Epithelial cell of prostate (primary cell): ENCODE measurements around the gene HBG2.

Experiments used
- DNase-seq: peaks from one replicate; pipeline ENCODE4 v3.0.0-alpha.2; 2011; ENCODE audit warnings: low read depth, low spot score
- H3K27ac ChIP-seq: fragments of 450-650 bp; 2 replicates; pipeline ENCODE4 v1.5.1; 2017; ENCODE audit warnings: mild to moderate bottlenecking

HBG2 gene

GRCh38 chr11:5234381-5234834, 20.2 kb downstream of the HBG2 start, which contains the start of gene HBD:
TSS of gene HBD (minus strand) at chr11:5234483. CDS start at chr11:5234433, 50 bp downstream.
- no peak for DNase-seq
- H3K27ac ChIP-seq, result no peak within 1 kb of the TSS

- no peak for DNase-seq
- H3K27ac ChIP-seq, result no peak overlapping the region
Observed at GRCh38 chr11:5233307-5233706, 21.3 kb downstream of the HBG2 start.

GRCh38 chr11:5232821-5233220, 21.8 kb downstream of the HBG2 start:
- DNase-seq, result no peak
- no peak overlapping the region for H3K27ac ChIP-seq

GRCh38 chr11:5232176-5232575, 22.4 kb downstream of the HBG2 start:
- no peak overlapping the region for H3K27ac ChIP-seq
- no peak for DNase-seq

GRCh38 chr11:5231111-5231510, 23.5 kb downstream of the HBG2 start:
- no peak for DNase-seq
- no peak overlapping the region for H3K27ac ChIP-seq

- DNase-seq, result no peak
- no peak overlapping the region for H3K27ac ChIP-seq
Observed at GRCh38 chr11:5230266-5230665, 24.3 kb downstream of the HBG2 start.

- no peak overlapping the region for H3K27ac ChIP-seq
Observed at GRCh38 chr11:5229796-5230195, 24.8 kb downstream of the HBG2 start.

GRCh38 chr11:5229356-5229755, 25.2 kb downstream of the HBG2 start:
- H3K27ac ChIP-seq, result no peak overlapping the region
- no peak for DNase-seq

More at GRCh38 chr11:5229796-5230195, 24.8 kb downstream of the HBG2 start:
- DNase-seq, result no peak

- H3K27ac ChIP-seq, result no peak overlapping the region
- no peak for DNase-seq
Observed at GRCh38 chr11:5228124-5228523, 26.5 kb downstream of the HBG2 start.

GRCh38 chr11:5227681-5228080, 26.9 kb downstream of the HBG2 start:
- DNase-seq, result no peak
- no peak overlapping the region for H3K27ac ChIP-seq

GRCh38 chr11:5226732-5227310, 27.8 kb downstream of the HBG2 start, which contains the start of gene HBB:
TSS of gene HBB (minus strand) at chr11:5227071. CDS start at chr11:5227021, 50 bp downstream.
- no peak for DNase-seq
- no peak within 1 kb of the TSS for H3K27ac ChIP-seq

- no peak for DNase-seq
Observed at GRCh38 chr11:5225480-5225871, 29.1 kb downstream of the HBG2 start.

GRCh38 chr11:5224538-5225479, 29.8 kb downstream of the HBG2 start:
- DNase-seq, result no peak
- no peak overlapping the region for H3K27ac ChIP-seq

More at GRCh38 chr11:5225480-5225871, 29.1 kb downstream of the HBG2 start:
- no peak overlapping the region for H3K27ac ChIP-seq

- H3K27ac ChIP-seq, result no peak overlapping the region
- DNase-seq, result no peak
Observed at GRCh38 chr11:5223686-5224085, 30.9 kb downstream of the HBG2 start.

- DNase-seq, result no peak
- no peak overlapping the region for H3K27ac ChIP-seq
Observed at GRCh38 chr11:5223146-5223545, 31.4 kb downstream of the HBG2 start.

GRCh38 chr11:5210376-5210885, 44.1 kb downstream of the HBG2 start:
- no peak overlapping the region for H3K27ac ChIP-seq
- DNase-seq, result no peak

- H3K27ac ChIP-seq, result no peak overlapping the region
- DNase-seq, result no peak
Observed at GRCh38 chr11:5204787-5205186, 49.8 kb downstream of the HBG2 start.

GRCh38 chr11:5203366-5203765, 51.2 kb downstream of the HBG2 start:
- H3K27ac ChIP-seq, result no peak overlapping the region
- no peak for DNase-seq
